Stimulated activated memory B cell treated with anti-CD40 and anti-IgM and Interleukin-4, amounts not matched to agents 10 μg/mL and 1 μg/mL and 100 μg/mL, for 72 hours (primary cell): ENCODE data around the gene ROBO1.
"Not testable (repeated sequence)": the region's sequence is repeated elsewhere in the genome, so short reads cannot be mapped to it uniquely, and the experiment has no call there.

Experiments used
- ATAC-seq: fragments of 150-1000 bp; cut with Tn5 transposase; 2 replicates; pipeline ENCODE4 v1.10.0; 2021
- H3K27ac Mint-ChIP-seq: one replicate; pipeline ENCODE4 v1.8.0; 2022; ENCODE audit warnings: mild to moderate bottlenecking, mixed read lengths
- H3K27me3 Mint-ChIP-seq: one replicate; pipeline ENCODE4 v1.8.0; 2022; ENCODE audit warnings: mixed read lengths
- H3K36me3 Mint-ChIP-seq: one replicate; pipeline ENCODE4 v1.8.0; 2022; ENCODE audit warnings: mixed read lengths
- H3K4me1 Mint-ChIP-seq: one replicate; pipeline ENCODE4 v1.8.0; 2022; ENCODE audit warnings: mixed read lengths
- H3K4me3 Mint-ChIP-seq: one replicate; pipeline ENCODE4 v1.8.0; 2022; ENCODE audit warnings: mild to moderate bottlenecking, moderate library complexity, mixed read lengths
- H3K9me3 Mint-ChIP-seq: one replicate; pipeline ENCODE4 v1.8.0; 2022; ENCODE audit warnings: mixed read lengths

The ROBO1 gene

DNA sequence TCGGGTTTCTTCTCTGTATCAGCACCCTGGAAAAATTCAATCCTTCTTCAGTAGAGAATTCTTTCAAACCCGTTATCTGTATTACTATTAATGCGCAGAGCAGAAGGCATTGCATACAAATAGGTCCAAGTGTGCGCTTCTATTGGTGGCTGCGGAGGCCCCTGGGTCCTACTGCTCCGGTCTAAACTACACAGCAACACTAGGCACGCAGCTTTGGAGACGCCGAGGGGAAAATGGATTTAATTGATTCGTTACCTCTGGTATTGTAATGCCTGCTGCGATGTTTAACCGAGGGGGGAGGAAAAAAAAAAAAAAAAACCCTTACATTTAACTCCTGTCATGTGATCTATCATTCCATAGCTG is at the start of gene ROBO1:
TSS of gene ROBO1 (minus strand) at position 94 of the 363 bp plus-strand sequence.
- H3K27me3 Mint-ChIP-seq, result no peaks in the 10 kb centered on the region
- no peaks in the 10 kb centered on the region for H3K36me3 Mint-ChIP-seq
- no peaks in the 10 kb centered on the region for H3K4me1 Mint-ChIP-seq
- no peak within 1 kb of the TSS for H3K27ac Mint-ChIP-seq
- no peak for ATAC-seq
- peaks cover 5% of the 10 kb centered on the region for H3K9me3 Mint-ChIP-seq
- H3K4me3 Mint-ChIP-seq, result no peak within 1 kb of the TSS

DNA sequence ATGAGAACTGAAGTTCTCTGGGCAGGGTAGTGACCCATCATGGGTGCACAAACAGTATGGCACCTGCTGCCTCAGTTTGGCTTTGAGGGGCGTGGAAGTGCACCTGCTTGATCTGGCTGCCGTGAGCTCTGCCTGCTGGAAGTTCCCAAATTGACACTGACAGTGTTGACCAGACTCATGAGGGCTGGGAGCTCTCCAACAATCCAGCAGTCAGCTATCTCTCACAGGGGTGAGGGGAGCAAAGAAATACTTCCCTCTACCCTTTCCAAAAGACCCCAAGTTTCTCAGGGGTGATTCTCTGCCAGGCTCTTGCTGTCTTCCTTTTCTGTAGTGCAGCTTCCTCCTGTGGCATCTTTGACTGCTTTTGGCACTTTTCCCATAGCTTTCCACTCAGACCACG is 49.4 kb upstream of the ROBO1 start:
- H3K4me3 Mint-ChIP-seq, result no peak overlapping the region
- no peaks in the 10 kb centered on the region for H3K27me3 Mint-ChIP-seq

DNA sequence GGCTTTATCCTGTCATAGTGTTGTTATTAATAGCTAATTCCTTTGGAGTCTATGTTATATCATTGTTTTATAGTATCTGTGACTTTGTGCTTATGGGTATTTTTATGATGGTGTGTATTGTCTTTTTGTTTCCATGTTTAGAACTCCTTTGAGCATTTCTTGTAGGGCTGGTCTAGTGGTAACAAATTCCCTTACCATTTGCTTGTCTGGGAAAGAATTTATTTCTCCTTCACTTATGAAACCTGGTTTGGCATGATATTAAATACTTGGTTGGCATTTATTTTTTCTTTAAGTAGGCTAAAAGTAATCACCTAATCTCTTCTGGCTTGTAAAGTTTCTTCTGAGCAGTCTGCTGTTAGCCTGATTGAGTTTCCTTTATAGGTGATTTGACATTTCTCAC is 47.7 kb upstream of the ROBO1 start:
- H3K27ac Mint-ChIP-seq, result no peak overlapping the region
- no peaks in the 10 kb centered on the region for H3K36me3 Mint-ChIP-seq
- peaks cover 7% of the 10 kb centered on the region for H3K9me3 Mint-ChIP-seq
- no peaks in the 10 kb centered on the region for H3K4me1 Mint-ChIP-seq
- H3K4me3 Mint-ChIP-seq, result no peak overlapping the region
- ATAC-seq, result no peak
- H3K27me3 Mint-ChIP-seq, result no peaks in the 10 kb centered on the region

More for the DNA sequence above, 49.4 kb upstream of the ROBO1 start:
- Mint-ChIP-seq H3K27ac (no peak overlapping the region), H3K4me1 (no peaks in the 10 kb centered on the region), H3K9me3 (peaks cover 9% of the 10 kb centered on the region), H3K36me3 (no peaks in the 10 kb centered on the region)
- no peak for ATAC-seq

DNA sequence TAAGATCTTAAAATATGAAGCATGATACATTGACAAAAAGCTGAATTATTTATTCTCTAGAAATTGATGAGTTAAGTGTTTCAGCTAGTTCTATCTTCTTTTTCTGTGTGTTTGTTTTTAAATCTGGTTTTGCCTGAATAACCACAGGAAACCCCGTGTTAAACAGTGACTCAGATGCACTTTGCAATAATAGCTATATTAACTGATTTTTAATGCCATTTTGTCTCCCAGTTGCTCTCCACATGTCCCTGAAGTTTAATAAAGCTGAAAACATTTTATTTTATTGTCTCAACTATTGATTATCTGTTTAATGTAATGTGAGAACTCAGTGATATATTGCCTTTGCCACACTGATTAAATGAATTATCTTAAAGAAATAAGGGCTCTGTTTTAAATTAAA is 42.8 kb upstream of the ROBO1 start:
- Mint-ChIP-seq H3K9me3 (no peaks in the 10 kb centered on the region), H3K27ac (no peak overlapping the region), H3K36me3 (no peaks in the 10 kb centered on the region), H3K27me3 (no peaks in the 10 kb centered on the region), H3K4me3 (no peak overlapping the region), H3K4me1 (no peaks in the 10 kb centered on the region)
- ATAC-seq, result no peak

DNA sequence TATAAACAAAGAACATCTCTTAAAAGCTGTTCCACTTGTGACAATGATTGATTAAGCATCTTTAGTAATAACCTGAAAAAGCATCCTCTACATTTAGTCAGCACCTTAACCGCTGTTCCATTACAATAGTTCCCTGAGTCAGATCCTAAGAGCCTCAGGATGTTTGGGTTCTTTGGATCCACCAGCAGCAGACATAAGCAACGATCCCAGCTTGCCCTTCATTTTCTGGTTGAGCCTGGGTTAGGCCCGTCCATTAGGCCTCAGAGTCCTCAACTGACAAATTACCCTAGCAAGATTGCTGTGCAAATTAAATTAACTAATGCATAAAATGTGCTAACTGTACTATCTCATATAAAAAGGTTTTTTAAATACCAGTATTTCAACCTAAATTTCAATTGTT is 42.3 kb upstream of the ROBO1 start:
- H3K9me3 Mint-ChIP-seq, result no peaks in the 10 kb centered on the region
- H3K4me1 Mint-ChIP-seq, result no peaks in the 10 kb centered on the region
- H3K36me3 Mint-ChIP-seq, result no peaks in the 10 kb centered on the region

DNA sequence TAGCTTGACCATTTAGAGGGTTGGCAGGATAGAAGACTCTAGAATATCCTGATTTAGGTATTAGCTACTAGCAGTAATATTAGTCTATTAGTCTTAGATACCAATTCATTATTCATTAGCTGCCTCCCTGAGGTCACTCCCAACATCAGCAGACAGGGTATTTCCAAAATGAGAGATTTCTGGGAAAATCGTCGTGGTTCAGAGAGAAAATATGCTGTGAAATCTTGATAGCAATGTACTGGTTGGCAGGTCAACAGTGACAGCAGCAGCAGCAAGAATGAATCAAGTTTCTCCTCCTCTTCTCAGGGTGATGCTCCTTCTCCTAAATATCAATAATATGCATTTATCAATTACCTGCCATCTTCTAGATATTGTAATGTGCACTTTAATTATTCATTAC is 41.3 kb upstream of the ROBO1 start:
- H3K36me3 Mint-ChIP-seq, result no peaks in the 10 kb centered on the region
- ATAC-seq, result no peak

More for the DNA sequence above, 42.3 kb upstream of the ROBO1 start:
- H3K4me3 Mint-ChIP-seq, result no peak overlapping the region
- ATAC-seq, result no peak
- H3K27me3 Mint-ChIP-seq, result no peaks in the 10 kb centered on the region
- H3K27ac Mint-ChIP-seq, result no peak overlapping the region

DNA sequence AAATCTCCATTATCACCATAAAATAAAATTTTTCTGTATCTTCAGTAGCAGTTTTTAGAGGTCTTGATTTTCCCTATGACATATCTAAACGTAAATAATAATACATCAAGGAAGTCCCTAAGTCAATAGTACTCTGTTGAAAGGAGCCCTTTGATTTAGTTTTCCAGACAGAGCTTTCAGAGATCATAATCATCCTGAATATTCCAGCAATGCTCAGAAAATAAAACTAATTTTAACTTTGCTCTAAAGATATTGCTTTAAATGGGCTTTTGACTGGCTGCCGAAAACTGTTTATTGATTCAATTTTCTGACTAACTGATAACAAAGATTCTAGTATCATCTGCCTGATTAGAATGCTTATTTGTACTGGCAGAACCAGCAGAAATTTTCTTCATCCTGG is 40.7 kb upstream of the ROBO1 start:
- Mint-ChIP-seq H3K27ac (no peak overlapping the region), H3K36me3 (no peaks in the 10 kb centered on the region), H3K9me3 (no peaks in the 10 kb centered on the region), H3K4me3 (no peak overlapping the region), H3K4me1 (no peaks in the 10 kb centered on the region), H3K27me3 (no peaks in the 10 kb centered on the region)
- no peak for ATAC-seq

More for the DNA sequence above, 41.3 kb upstream of the ROBO1 start:
- Mint-ChIP-seq H3K4me3 (no peak overlapping the region), H3K27ac (no peak overlapping the region), H3K4me1 (no peaks in the 10 kb centered on the region), H3K9me3 (no peaks in the 10 kb centered on the region), H3K27me3 (no peaks in the 10 kb centered on the region)

DNA sequence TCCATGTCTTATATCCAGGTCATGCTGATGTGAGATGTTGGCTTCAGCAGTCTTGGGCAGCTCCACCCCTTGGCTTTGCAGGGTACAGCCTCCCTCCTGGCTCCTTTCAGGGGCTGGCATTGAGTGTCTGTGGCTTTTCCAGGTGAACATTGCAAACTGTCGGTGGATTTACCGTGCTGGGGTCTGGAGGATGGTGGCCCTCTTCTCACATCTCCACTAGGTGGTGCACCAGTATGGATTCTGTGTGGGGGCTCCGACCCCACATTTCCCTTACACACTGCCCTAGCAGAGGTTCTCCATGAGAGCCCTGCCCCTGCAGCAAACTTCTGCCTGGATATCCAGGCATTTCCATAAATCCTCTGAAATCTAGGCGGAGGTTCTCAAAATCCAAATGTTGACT is 22.4 kb upstream of the ROBO1 start:
- not testable (repeated sequence) for ATAC-seq, H3K4me3 Mint-ChIP-seq

DNA sequence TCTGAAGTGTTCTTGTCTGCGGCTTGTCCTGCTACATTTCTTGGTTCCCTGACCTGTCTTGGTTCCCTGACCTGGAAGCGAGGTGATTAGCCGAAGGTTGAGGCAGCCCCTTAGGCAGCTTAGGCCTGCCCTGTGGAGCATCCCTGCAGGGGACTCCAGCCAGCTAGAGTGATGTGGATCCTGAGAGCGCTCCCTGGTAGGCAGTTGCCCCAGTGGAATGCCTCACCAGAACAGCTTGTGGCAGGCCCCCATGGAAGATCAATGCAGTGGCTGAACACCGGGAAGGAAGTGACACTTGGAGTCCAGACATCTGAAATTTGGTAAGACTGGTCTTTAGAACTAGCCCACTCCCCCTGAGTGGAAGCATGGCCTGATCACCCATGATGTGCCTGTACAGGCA is 5.5 kb upstream of the ROBO1 start:
- ATAC-seq, result no peak
- H3K27ac Mint-ChIP-seq, result no peak overlapping the region
- no peaks in the 10 kb centered on the region for H3K4me1 Mint-ChIP-seq
- H3K4me3 Mint-ChIP-seq, result no peak overlapping the region
- H3K36me3 Mint-ChIP-seq, result no peaks in the 10 kb centered on the region
- no peaks in the 10 kb centered on the region for H3K27me3 Mint-ChIP-seq
- peaks cover 9% of the 10 kb centered on the region for H3K9me3 Mint-ChIP-seq

More for the DNA sequence above, 22.4 kb upstream of the ROBO1 start:
- H3K9me3 Mint-ChIP-seq, result peaks cover 11% of the 10 kb centered on the region
- not testable (repeated sequence) for H3K27me3 Mint-ChIP-seq, H3K27ac Mint-ChIP-seq, H3K36me3 Mint-ChIP-seq, H3K4me1 Mint-ChIP-seq

DNA sequence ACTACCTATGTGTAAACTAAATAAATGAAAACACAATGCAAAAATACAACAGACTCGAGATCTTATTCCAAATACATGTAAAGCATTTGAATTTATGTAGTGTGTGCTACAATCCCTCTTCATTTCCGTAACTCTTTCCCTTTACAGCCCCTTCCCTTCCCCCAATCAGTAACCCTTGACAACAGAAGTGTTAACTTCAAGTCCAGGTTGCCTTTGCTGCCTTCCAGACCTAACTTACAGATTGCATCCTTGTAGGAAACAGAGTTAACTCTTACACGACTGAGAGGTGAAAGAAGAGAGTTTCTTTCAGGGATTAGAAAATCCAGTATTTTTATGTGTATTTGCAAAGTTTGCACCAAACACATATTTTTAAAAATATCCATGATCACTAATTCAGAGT is 1.4 kb upstream of the ROBO1 start:
- Mint-ChIP-seq H3K36me3 (no peaks in the 10 kb centered on the region), H3K27me3 (no peaks in the 10 kb centered on the region), H3K9me3 (peaks cover 9% of the 10 kb centered on the region), H3K4me1 (no peaks in the 10 kb centered on the region), H3K4me3 (no peak overlapping the region), H3K27ac (no peak overlapping the region)
- ATAC-seq, result no peak

DNA sequence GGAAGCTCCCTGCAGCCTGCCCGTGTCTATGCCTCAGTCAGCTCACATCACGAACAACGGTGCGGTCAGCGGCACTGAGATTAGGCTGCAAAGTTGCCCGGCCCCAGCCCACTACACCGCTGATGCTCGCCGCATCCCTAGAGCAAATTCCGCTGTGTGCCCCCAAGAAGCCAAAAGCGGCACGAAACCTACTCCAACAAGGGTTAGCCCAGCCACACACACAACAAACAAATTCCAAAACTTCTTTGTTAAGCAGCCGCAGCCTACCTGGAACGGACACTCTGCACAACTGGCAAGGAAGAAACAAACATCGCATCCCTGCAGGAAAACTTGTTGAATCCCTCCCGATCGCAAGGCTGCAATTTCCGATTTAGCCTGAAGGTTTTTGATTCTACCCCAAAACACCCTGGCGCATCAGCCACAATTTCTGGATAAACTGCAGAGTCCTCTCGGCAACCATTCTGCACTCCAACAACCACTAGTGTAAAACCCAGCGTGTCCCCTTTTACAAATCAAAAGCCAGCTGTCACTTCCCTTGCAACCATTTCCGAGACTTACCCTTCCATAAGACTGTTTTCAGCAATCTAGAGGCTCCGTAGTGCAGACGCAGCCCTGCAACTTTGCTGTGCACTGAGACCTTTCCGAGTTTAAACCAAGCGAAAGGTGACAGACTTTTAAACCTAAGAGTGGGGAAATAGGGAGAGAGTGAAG is 449 bp downstream of the ROBO1 start:
- Mint-ChIP-seq H3K36me3 (no peaks in the 10 kb centered on the region), H3K4me3 (no peak overlapping the region), H3K27ac (no peak overlapping the region), H3K27me3 (no peaks in the 10 kb centered on the region), H3K9me3 (peaks cover 5% of the 10 kb centered on the region), H3K4me1 (no peaks in the 10 kb centered on the region)
- ATAC-seq, result no peak

DNA sequence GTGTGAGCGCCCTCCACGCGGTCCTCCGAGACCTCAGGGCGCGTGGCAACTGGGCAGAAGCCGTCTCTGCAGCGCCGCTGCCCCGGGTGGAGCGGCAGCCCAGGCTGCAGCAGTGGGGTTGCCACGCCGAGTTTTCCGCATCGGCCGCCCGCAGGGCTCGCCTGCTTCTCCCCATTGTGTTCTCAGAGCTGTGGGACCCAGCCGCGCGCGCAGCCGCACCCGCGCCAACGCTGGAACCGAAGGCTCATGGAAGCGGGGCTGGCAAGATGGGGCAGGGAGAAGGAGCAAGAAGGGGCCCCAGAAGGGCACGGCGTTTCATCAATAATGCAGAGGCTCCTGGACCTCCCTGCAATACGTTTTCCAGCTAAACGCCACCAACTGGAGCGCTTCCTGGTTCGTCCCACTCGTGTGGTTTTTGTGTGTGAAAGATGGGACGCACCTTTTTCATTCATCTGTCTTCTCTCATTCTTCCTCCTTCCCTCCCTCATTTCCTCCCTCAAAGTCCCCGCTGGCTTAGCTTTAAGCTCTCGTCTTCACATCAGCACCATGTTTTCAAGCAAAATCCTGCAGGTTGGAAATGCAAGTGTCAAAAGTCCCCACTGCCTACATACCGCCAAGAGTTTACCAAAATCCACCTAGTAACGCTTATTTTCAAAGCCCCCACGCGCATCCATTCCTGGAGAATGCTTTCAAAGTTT is 1.2 kb downstream of the ROBO1 start:
- no peak overlapping the region for H3K4me3 Mint-ChIP-seq
- H3K36me3 Mint-ChIP-seq, result no peaks in the 10 kb centered on the region
- H3K4me1 Mint-ChIP-seq, result no peaks in the 10 kb centered on the region
- H3K27me3 Mint-ChIP-seq, result no peaks in the 10 kb centered on the region
- no peak for ATAC-seq
- peaks cover 5% of the 10 kb centered on the region for H3K9me3 Mint-ChIP-seq
- H3K27ac Mint-ChIP-seq, result no peak overlapping the region

DNA sequence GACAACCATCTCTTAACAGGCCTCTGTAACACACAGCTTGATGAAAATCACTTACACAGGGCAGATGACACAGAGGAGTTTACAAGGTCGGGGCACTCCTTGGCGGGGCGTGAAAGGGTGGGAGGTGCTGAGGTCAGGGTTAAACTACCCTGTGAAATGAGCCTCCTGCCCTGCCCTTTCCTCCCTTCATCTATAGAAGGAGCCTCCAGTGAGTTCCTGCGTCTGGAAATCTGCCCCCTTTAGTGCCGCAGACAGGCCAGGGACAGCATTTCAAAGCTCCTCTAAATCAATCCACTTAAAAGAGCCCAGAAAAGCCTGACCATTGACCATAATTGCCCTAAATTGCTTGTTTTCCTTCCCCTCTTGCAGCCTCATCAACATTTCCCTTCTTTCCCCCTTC is 1.9 kb downstream of the ROBO1 start:
- Mint-ChIP-seq H3K27me3 (no peaks in the 10 kb centered on the region), H3K4me3 (no peak overlapping the region), H3K9me3 (peaks cover 5% of the 10 kb centered on the region), H3K4me1 (no peaks in the 10 kb centered on the region), H3K27ac (no peak overlapping the region), H3K36me3 (no peaks in the 10 kb centered on the region)
- no peak for ATAC-seq

DNA sequence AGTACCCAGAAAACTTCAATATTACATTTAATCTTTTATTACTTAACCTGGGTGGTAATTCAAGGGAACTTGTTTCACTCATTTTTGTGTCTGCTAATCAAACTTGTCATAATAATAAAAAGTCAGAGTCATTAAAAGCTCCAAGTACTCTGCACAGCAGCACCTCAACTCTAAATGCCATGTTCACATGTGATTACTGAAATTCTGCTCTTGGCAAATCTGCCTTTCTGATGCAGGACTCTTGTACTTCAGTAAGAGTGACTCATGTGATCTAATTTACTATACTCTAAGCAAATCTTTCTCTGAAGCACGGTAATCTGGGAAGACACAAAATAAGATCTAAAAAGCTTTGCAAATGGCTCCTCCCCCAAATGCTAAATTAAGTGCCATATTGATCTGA is 6.4 kb downstream of the ROBO1 start:
- Mint-ChIP-seq H3K4me3 (no peak overlapping the region), H3K4me1 (no peaks in the 10 kb centered on the region), H3K36me3 (no peaks in the 10 kb centered on the region), H3K27ac (no peak overlapping the region), H3K9me3 (peaks cover 8% of the 10 kb centered on the region), H3K27me3 (no peaks in the 10 kb centered on the region)
- ATAC-seq, result no peak

DNA sequence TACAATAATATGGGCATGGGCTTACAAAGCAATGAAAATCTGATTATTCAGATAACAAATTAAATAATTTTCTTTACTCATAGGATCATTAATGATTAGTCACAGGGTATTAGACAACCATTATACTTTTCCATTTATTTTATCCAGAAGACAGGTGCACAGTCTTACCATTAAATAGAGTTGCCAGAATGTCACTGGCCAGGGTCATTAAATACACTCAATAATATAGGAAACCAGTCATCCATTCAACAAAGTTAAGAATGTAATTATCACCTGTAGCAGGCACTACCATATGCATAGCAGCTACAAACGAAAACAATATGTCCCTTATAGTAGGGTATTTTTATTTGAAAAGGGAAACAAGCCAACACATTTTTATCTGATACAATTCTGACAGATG is 16.1 kb downstream of the ROBO1 start:
- peaks cover 12% of the 10 kb centered on the region for H3K9me3 Mint-ChIP-seq
- ATAC-seq, result no peak

DNA sequence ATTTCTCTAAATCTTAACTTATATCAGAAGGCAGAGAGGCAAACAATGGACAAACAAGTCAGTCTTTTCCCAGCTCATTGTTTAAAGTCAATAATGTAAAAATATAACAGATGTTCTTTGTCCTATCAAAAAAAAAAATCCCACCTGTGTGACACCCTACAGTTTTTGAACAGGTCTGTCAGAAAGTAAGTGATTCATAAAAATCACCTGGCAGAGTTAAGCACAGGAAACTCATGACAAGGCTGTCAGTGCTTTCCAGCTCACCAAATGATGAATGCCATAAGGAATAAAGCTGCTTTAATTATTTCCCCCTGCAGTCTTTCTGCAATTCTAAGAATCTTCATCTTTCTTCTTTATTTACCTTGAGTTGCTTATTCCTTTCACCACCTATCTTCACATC is 30.3 kb downstream of the ROBO1 start:
- no peaks in the 10 kb centered on the region for H3K4me1 Mint-ChIP-seq
- H3K36me3 Mint-ChIP-seq, result no peaks in the 10 kb centered on the region
- H3K4me3 Mint-ChIP-seq, result no peak overlapping the region
- H3K27ac Mint-ChIP-seq, result no peak overlapping the region
- H3K27me3 Mint-ChIP-seq, result no peaks in the 10 kb centered on the region
- no peak for ATAC-seq
- H3K9me3 Mint-ChIP-seq, result peaks cover 16% of the 10 kb centered on the region

More for the DNA sequence above, 16.1 kb downstream of the ROBO1 start:
- H3K27me3 Mint-ChIP-seq, result no peaks in the 10 kb centered on the region
- H3K27ac Mint-ChIP-seq, result no peak overlapping the region
- H3K4me3 Mint-ChIP-seq, result no peak overlapping the region
- H3K4me1 Mint-ChIP-seq, result no peaks in the 10 kb centered on the region
- H3K36me3 Mint-ChIP-seq, result no peaks in the 10 kb centered on the region
